Erythroblast (primary cell): Measurements from ENCODE around the gene DENND2D.

Experiments
- GATA1 ChIP-seq: IDR thresholded peaks from 2 replicates; pipeline ENCODE4 v1.6.1; 2011; ENCODE audit warnings: low read depth, mild to moderate bottlenecking, control low read depth, low read length, moderate library complexity
- POLR2A ChIP-seq: IDR thresholded peaks from 2 replicates; pipeline ENCODE4 v1.6.1; 2011; ENCODE audit warnings: mild to moderate bottlenecking, low read length

DNA sequence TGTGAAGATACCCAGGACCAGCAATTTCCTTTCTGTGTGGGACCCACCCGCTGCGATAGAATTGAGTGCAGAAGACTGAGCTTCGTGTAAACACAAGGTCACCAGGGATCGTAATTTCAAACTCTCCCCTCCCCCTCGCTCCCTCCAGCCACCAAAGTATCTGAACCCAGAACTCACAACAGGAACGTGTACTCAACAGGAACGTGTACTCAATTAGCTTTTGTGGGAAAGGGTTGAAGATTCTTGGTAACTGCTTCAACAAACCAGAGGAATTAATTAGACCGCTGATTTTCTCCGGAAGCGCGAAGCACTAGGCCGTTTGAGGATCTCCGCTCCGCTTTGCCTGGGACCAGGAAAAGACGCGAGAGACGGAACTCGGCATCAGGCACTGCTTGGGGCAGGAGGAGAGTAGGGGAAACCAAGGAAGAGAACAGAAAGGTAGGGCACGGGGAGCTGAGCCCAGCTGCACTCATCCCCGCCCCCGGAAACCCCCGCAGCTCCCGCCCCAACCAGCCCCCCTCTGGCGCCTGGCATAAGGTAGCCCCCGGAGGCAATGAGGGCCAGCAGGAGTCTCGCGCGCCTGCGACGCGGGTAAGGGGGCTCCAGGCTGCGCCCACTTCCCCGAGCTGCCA lies 61.0 kb downstream of the DENND2D start:
- TF ChIP-seq POLR2A: no peak
- no peak for TF ChIP-seq GATA1
